Prostate gland (tissue), 2 donors: ENCODE measurements around the gene CFAP157. TPM values are rescaled to one million over a fixed set of nuclear protein-coding genes. Genes with fewer than 3 reads are reported as not detected.
A peak's percentile ranks its signal among the peaks of the same experiment; 100 is the strongest.

Experiments
- DNase-seq: peaks from one replicate; pipeline ENCODE4 v3.0.0-alpha.2; 2019; ENCODE audit warnings: low spot score
- H3K27ac ChIP-seq, 2 donors: fragments of 200-600 bp; sonication (generic); 2 replicates each; pipeline ENCODE4 v1.5.1; 2017 to 2019
- H3K27me3 ChIP-seq: fragments of 200-600 bp; sonication (generic); replicated peaks from 2 replicates; pipeline ENCODE4 v1.5.1; 2019; ENCODE audit not compliant: insufficient read depth
- H3K36me3 ChIP-seq, 2 donors: fragments of 200-600 bp; sonication (generic); 1 replicate in 1 of 2; 2 replicates in 1 of 2; pipeline versions ENCODE4 v1.5.1 to v1.8.1; 2017 to 2019
- H3K4me1 ChIP-seq: fragments of 200-600 bp; sonication (generic); replicated peaks from 2 replicates; pipeline ENCODE4 v1.5.1; 2019
- H3K4me3 ChIP-seq, 2 donors: fragments of 200-600 bp; sonication (generic); 2 replicates each; pipeline ENCODE4 v1.5.1; 2017 to 2019
- H3K9me3 ChIP-seq: fragments of 200-600 bp; sonication (generic); 2 replicates; pipeline ENCODE4 v1.5.1; 2017
- CTCF ChIP-seq, 4 experiments: fragments of 200-600 bp in 2 of 4; fragments of 450-650 bp in 2 of 4; sonication (generic) in 2 of 4; IDR thresholded peaks; 1 replicate in 3 of 4; 2 replicates in 1 of 4; pipeline ENCODE4 v1.5.1; 2016 to 2019; ENCODE audit warnings: antibody characterized with exemption in 4 of 4, mild to moderate bottlenecking in 2 of 4, moderate library complexity in 2 of 4
- POLR2A ChIP-seq: fragments of 450-650 bp; IDR thresholded peaks from one replicate; pipeline ENCODE4 v1.6.1; 2016; ENCODE audit warnings: antibody characterized with exemption, mild to moderate bottlenecking
- POLR2AphosphoS5 ChIP-seq: sonication (generic); formaldehyde crosslinking; IDR thresholded peaks from one replicate; pipeline ENCODE4 v1.6.1; 2017; ENCODE audit warnings: antibody characterized with exemption
- WGBS: methylation state at CpG from one replicate; pipeline ENCODE4 v1.1.5; 2018; 5-methylcytosine and 5-hydroxymethylcytosine counted together
- intact Hi-C: fragments of 100-400 bp; cut with DNase I; formaldehyde crosslinking; loops from one replicate; pipeline ENCODE4 v1.14.2; 2022
- total RNA-seq, 2 donors: library from RNA; depleted of rRNA; stranded (reverse); fragments of >200 nt; gene quantifications; one replicate each; pipeline ENCODE4 v1.1.0, GENCODE V29; 2016

Gene CFAP157
- total RNA-seq, 2 donors from 2014 or later, result 2.8 TPM; not detected in 1

- DNase-seq, result peak; percentile 57
- 57% methylated on average over 10 of the region's 10 CpGs for WGBS
Observed at GRCh38 chr9:127664678-127665507, 41.9 kb upstream of the CFAP157 start.

GRCh38 chr9:127667127-127667844, 39.5 kb upstream of the CFAP157 start:
- no peak for TF ChIP-seq POLR2A
- peak; percentile 33 for TF ChIP-seq POLR2AphosphoS5
- TF ChIP-seq CTCF (IDR thresholded peaks at IDR 0.05), result no peak
- WGBS, result 69% methylated on average over 3 of the region's 3 CpGs
- no peaks in the 10 kb centered on the region for H3K4me1 ChIP-seq
- no peaks in the 10 kb centered on the region for H3K9me3 ChIP-seq
- no peak for DNase-seq
- H3K27me3 ChIP-seq, result no peaks in the 10 kb centered on the region
- H3K4me3 ChIP-seq, result no peak overlapping the region
- H3K27ac ChIP-seq, result peak overlapping the region; percentile 11 to 22
- H3K36me3 ChIP-seq, result no peaks in the 10 kb centered on the region
- intact Hi-C loops, result no loop called here

More at GRCh38 chr9:127664678-127665507, 41.9 kb upstream of the CFAP157 start:
- Histone ChIP-seq H3K36me3 (no peaks in the 10 kb centered on the region), H3K27me3 (no peaks in the 10 kb centered on the region), H3K4me1 (no peaks in the 10 kb centered on the region), H3K9me3 (no peaks in the 10 kb centered on the region), H3K4me3 (no peak overlapping the region), H3K27ac (peak overlapping the region; percentile 49 to 53)
- TF ChIP-seq POLR2A, result no peak
- TF ChIP-seq POLR2AphosphoS5, result peak; percentile 78
- no peak for TF ChIP-seq CTCF (IDR thresholded peaks at IDR 0.05)
- intact Hi-C loops, result no loop called here

GRCh38 chr9:127667906-127668305, 38.9 kb upstream of the CFAP157 start:
- 88% methylated on average over 18 of the region's 18 CpGs for WGBS
- Histone ChIP-seq H3K9me3 (no peaks in the 10 kb centered on the region), H3K4me3 (no peak overlapping the region), H3K27me3 (no peaks in the 10 kb centered on the region), H3K36me3 (no peaks in the 10 kb centered on the region), H3K27ac (peak overlapping the region in 1 of 2 donors; percentile 11), H3K4me1 (no peaks in the 10 kb centered on the region)
- no peak for DNase-seq
- intact Hi-C loops, result no loop called here
- TF ChIP-seq POLR2AphosphoS5 (no peak), POLR2A (no peak), CTCF (IDR thresholded peaks at IDR 0.05) (no peak)

- TF ChIP-seq POLR2A, result no peak
- no peak for TF ChIP-seq POLR2AphosphoS5
- no peak for TF ChIP-seq CTCF (IDR thresholded peaks at IDR 0.05)
- Histone ChIP-seq H3K27ac (no peak overlapping the region), H3K36me3 (no peaks in the 10 kb centered on the region), H3K4me1 (no peaks in the 10 kb centered on the region), H3K4me3 (no peak overlapping the region), H3K27me3 (no peaks in the 10 kb centered on the region), H3K9me3 (no peaks in the 10 kb centered on the region)
- no peak for DNase-seq
- intact Hi-C loops, result no loop called here
- 84% methylated on average over 7 of the region's 7 CpGs for WGBS
Observed at GRCh38 chr9:127673234-127673633, 33.6 kb upstream of the CFAP157 start.
